ENCODE data around the gene ANKRD2. TPM values are rescaled to one million over a fixed set of nuclear protein-coding genes. Genes with fewer than 3 reads are reported as not detected.

Gene ANKRD2
- total and polyA plus RNA-seq, 2 donors (not counting 3 experiments of a cell fraction or from before 2014, with no cell fraction given): 1.6 to 1.8 TPM

DNA sequence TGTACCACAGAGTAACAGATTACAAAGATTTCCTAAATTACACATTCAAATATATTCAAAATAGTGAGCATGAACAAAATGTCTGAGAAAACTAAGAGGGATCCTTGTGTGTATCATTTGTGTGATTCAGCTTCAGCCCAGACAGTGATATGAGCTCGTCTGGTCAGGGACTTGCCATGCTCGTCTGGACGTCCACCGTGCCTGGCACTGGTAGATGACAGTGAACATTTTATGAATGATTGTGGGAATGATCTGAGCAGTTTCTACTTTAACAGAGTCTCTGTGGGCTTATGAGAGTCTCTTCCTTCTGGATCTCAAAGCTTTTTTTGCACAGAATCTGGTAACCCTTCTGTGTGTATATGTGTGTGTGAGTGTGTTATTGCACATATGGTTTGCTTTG lies 34.2 kb upstream of the ANKRD2 start:
- H3K9ac ChIP-seq (replicated peaks; ENCODE audit: extremely low read depth, insufficient read depth, low read length): no peak overlapping the region
- peak overlapping the region; percentile 21 for H2AFZ ChIP-seq (ENCODE audit: low read depth, low read length)
- H3K9me3 ChIP-seq (replicated peaks; ENCODE audit: control insufficient read depth, insufficient read depth, low read length): no peaks in the 10 kb centered on the region
- no peaks in the 10 kb centered on the region for H3K36me3 ChIP-seq (ENCODE audit: control insufficient read depth in 2 of 2, extremely low read depth in 1 of 2, insufficient read depth in 2 of 2, low read length in 2 of 2)
- no peak overlapping the region for H3K4me2 ChIP-seq (ENCODE audit: insufficient read depth, low read length)
- H3K27ac ChIP-seq (ENCODE audit: insufficient read depth, low read depth, low read length): peak overlapping the region; percentile 8
- peaks cover 40% of the 10 kb centered on the region for H3K4me1 ChIP-seq (ENCODE audit: control insufficient read depth, extremely low read depth, insufficient read depth, low read length)
- no peaks in the 10 kb centered on the region for H3K27me3 ChIP-seq (ENCODE audit: control insufficient read depth in 2 of 2, insufficient read depth in 2 of 2, low read length in 2 of 2)
- dilution Hi-C loops (cut with MboI; ENCODE audit: extremely low pct_ligation_motif_present, low sequenced_read_pairs) (no loop called here), intact Hi-C loops (cut with micrococcal nuclease) (no loop called here)
- DNase-seq (ENCODE audit: low read depth, low spot score) (no peak), FAIRE-seq (peak; percentile 85)
- no peak for TF ChIP-seq MYC (IDR thresholded peaks at IDR 0.05; ENCODE audit: low read depth, low read length)
- TF ChIP-seq CTCF (IDR thresholded peaks at IDR 0.05; ENCODE audit: extremely low read depth in 1 of 2, insufficient read depth in 1 of 2, low read depth in 1 of 2, low read length in 2 of 2): no peak
- no peak for TF ChIP-seq MAX (IDR thresholded peaks at IDR 0.05; ENCODE audit: insufficient read depth, insufficient read length)
- no peak for TF ChIP-seq FOS (IDR thresholded peaks at IDR 0.05; ENCODE audit: borderline replicate concordance, insufficient read depth, low read length)
- TF ChIP-seq EZH2 (IDR thresholded peaks at IDR 0.05; ENCODE audit: borderline replicate concordance, low read depth, low read length, severe bottlenecking): no peak
- no peak for TF ChIP-seq POLR2AphosphoS5 (IDR thresholded peaks at IDR 0.05; ENCODE audit: insufficient read depth, low read depth, low read length)
- TF ChIP-seq JUN (IDR thresholded peaks at IDR 0.05; ENCODE audit: borderline replicate concordance, insufficient read depth, insufficient read length, low read depth): no peak
- TF ChIP-seq POLR2A (IDR thresholded peaks at IDR 0.05; ENCODE audit: low read depth, low read length): no peak
- no peak for TF ChIP-seq GATA2 (IDR thresholded peaks at IDR 0.05; ENCODE audit: insufficient read depth, insufficient read length, low read depth, low read length)
- ChIA-PET POLR2A (no interaction called here), CTCF (interaction anchor here (1.3 to 6.6 kb wide), 5 partner anchors 15 to 74 kb away, joined by 3 to 93 read pairs (median 11); partner anchors contain the start of gene ANKRD2)
- H3K9me1 ChIP-seq (replicated peaks; ENCODE audit: control insufficient read depth, extremely low read depth, insufficient read depth, low read length): no peaks in the 10 kb centered on the region
- H3K79me2 ChIP-seq (ENCODE audit: control insufficient read depth, insufficient read depth, low read length): peaks cover 4% of the 10 kb centered on the region
- no peak overlapping the region for H3K4me3 ChIP-seq (replicated peaks in 1 of 3; ENCODE audit: insufficient read depth in 1 of 3, low read depth in 1 of 3, low read length in 3 of 3)
- H4K20me1 ChIP-seq (replicated peaks; ENCODE audit: control insufficient read depth, extremely low read depth, insufficient read depth, low read length): no peaks in the 10 kb centered on the region
- no TSS peak for BruUV-seq (replicated peaks)

All from endothelial cell of umbilical vein (primary cell).